ENCODE measurements around the gene TOR1AIP1.
"Not testable (repeated sequence)": the region's sequence is repeated elsewhere in the genome, so short reads cannot be mapped to it uniquely, and the experiment has no call there.

The TOR1AIP1 gene

GRCh38 chr1:179882253-179883039 is at the start of gene TOR1AIP1:
TOR1AIP1 (plus strand) TSS chr1:179882285; CDS start chr1:179882503, 218 bp downstream.
- DNase-seq, result peak; percentile 100

- DNase-seq, result not testable (repeated sequence)
These were observed 45.2 kb upstream of the TOR1AIP1 start for GRCh38 chr1:179836686-179837445.

GRCh38 chr1:179840107-179840506 is 42.0 kb upstream of the TOR1AIP1 start:
- no peak for DNase-seq

GRCh38 chr1:179848233-179848632 is 33.9 kb upstream of the TOR1AIP1 start:
- no peak for DNase-seq

GRCh38 chr1:179853102-179853501 is 29.0 kb upstream of the TOR1AIP1 start:
- no peak for DNase-seq

- not testable (repeated sequence) for DNase-seq
These were observed 26.3 kb upstream of the TOR1AIP1 start for GRCh38 chr1:179855831-179856230.

- no peak for DNase-seq
These were observed 25.8 kb upstream of the TOR1AIP1 start for GRCh38 chr1:179856296-179856695.

- DNase-seq, result no peak
These were observed 25.1 kb upstream of the TOR1AIP1 start for GRCh38 chr1:179857009-179857408.

GRCh38 chr1:179860652-179861051 is 21.4 kb upstream of the TOR1AIP1 start:
- DNase-seq, result no peak

- DNase-seq, result no peak
These were observed 16.7 kb upstream of the TOR1AIP1 start for GRCh38 chr1:179865377-179865776.

- DNase-seq, result no peak
These were observed 15.5 kb upstream of the TOR1AIP1 start for GRCh38 chr1:179866616-179867015.

- peak; percentile 74 to 94 for DNase-seq
These were observed 14.4 kb upstream of the TOR1AIP1 start for GRCh38 chr1:179867493-179868330.

- DNase-seq, result no peak
These were observed 11.2 kb upstream of the TOR1AIP1 start for GRCh38 chr1:179870870-179871269.

- no peak for DNase-seq
These were observed 10.1 kb upstream of the TOR1AIP1 start for GRCh38 chr1:179871940-179872339.

GRCh38 chr1:179872558-179872957 is 9.5 kb upstream of the TOR1AIP1 start:
- DNase-seq, result no peak

GRCh38 chr1:179873438-179873851 is 8.6 kb upstream of the TOR1AIP1 start:
- DNase-seq, result no peak

GRCh38 chr1:179875596-179876299 is 6.3 kb upstream of the TOR1AIP1 start:
- no peak for DNase-seq

GRCh38 chr1:179876300-179876715 is 5.8 kb upstream of the TOR1AIP1 start:
- DNase-seq, result no peak

- peak; percentile 95 to 99 for DNase-seq
These were observed 4.4 kb upstream of the TOR1AIP1 start, which contains the start of gene TOR1AIP2 for GRCh38 chr1:179877586-179878265. TOR1AIP2 (minus strand) TSS chr1:179877803; CDS start chr1:179852665, 25,138 bp downstream.

GRCh38 chr1:179879797-179880196 is 2.3 kb upstream of the TOR1AIP1 start:
- no peak for DNase-seq

- DNase-seq, result no peak
These were observed 338 bp upstream of the TOR1AIP1 start for GRCh38 chr1:179881642-179882252.
